Adrenal gland (tissue), 5 donors: ENCODE measurements around the gene LAMP2.
A peak's percentile ranks its signal among the peaks of the same experiment; 100 is the strongest.

Source experiments
- POLR2A ChIP-seq, 2 donors: fragments of 450-650 bp; IDR thresholded peaks; one replicate each; pipeline ENCODE4 v1.6.1; 2017; ENCODE audit warnings: antibody characterized with exemption in 2 of 2, mild to moderate bottlenecking in 2 of 2, moderate library complexity in 1 of 2
- TF ChIP-seq, protein P1 (sequence below), 6 experiments: fragments of 450-650 bp in 4 of 6; fragments of 200-600 bp in 2 of 6; sonication (generic) in 1 of 6; IDR thresholded peaks; 1 replicate in 5 of 6; 2 replicates in 1 of 6; pipeline versions ENCODE4 v1.5.1 to v1.8.0; 2016 to 2021; ENCODE audit warnings: antibody characterized with exemption in 6 of 6, mild to moderate bottlenecking in 2 of 6, moderate library complexity in 1 of 6
- donor health status: DM: no; HTN: no; CAD: no.

DNA sequence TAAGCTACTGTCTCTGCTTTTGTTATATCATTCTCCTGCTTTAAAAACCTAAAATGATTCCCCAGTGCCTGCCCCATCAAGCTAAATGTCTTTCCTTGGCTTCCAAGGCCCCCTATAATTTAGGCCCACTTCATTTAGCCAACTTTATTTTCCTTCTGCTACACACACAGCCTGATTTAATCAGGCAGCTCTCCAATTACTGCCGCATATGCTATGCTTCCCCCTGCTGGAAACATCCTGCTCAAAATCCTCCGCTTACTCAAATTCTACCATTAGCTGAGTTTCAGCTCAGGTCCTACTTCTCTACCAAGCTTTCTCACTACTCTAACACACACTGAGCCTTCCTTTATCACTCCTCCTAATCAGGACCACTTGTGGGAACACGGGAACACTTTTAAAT is 17.0 kb downstream of the LAMP2 start:
- TF ChIP-seq, protein P1, sequence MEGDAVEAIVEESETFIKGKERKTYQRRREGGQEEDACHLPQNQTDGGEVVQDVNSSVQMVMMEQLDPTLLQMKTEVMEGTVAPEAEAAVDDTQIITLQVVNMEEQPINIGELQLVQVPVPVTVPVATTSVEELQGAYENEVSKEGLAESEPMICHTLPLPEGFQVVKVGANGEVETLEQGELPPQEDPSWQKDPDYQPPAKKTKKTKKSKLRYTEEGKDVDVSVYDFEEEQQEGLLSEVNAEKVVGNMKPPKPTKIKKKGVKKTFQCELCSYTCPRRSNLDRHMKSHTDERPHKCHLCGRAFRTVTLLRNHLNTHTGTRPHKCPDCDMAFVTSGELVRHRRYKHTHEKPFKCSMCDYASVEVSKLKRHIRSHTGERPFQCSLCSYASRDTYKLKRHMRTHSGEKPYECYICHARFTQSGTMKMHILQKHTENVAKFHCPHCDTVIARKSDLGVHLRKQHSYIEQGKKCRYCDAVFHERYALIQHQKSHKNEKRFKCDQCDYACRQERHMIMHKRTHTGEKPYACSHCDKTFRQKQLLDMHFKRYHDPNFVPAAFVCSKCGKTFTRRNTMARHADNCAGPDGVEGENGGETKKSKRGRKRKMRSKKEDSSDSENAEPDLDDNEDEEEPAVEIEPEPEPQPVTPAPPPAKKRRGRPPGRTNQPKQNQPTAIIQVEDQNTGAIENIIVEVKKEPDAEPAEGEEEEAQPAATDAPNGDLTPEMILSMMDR (IDR thresholded peaks at IDR 0.05): peak in 5 of 6 experiments; percentile 9 to 46 (median 29)
- TF ChIP-seq POLR2A (IDR thresholded peaks at IDR 0.05): no peak
